HEK293T (cell line): ENCODE data around the gene TLK1.

Source experiments
- ARNT ChIP-seq: fragments of 450-650 bp; IDR thresholded peaks from 2 replicates; pipeline ENCODE4 v1.6.1; 2017; ENCODE audit warnings: mild to moderate bottlenecking
- BHLHE40 ChIP-seq: fragments of 450-650 bp; IDR thresholded peaks from 2 replicates; pipeline ENCODE4 v1.6.1; 2016; ENCODE audit warnings: mild to moderate bottlenecking, moderate library complexity, borderline replicate concordance
- CTBP1 ChIP-seq: fragments of 450-650 bp; IDR thresholded peaks from 2 replicates; pipeline ENCODE4 v1.6.1; 2016; ENCODE audit warnings: borderline replicate concordance
- ELF4 ChIP-seq: fragments of 450-650 bp; IDR thresholded peaks from 2 replicates; pipeline ENCODE4 v1.6.1; 2017; ENCODE audit warnings: antibody characterized with exemption
- FOXM1 ChIP-seq: fragments of 450-650 bp; IDR thresholded peaks from 2 replicates; pipeline ENCODE4 v1.6.1; 2017; ENCODE audit warnings: mild to moderate bottlenecking, borderline replicate concordance
- ZNF384 ChIP-seq: fragments of 450-650 bp; IDR thresholded peaks from 2 replicates; pipeline ENCODE4 v1.6.1; 2016
- TF ChIP-seq, protein P1 (sequence below): fragments of 450-650 bp; IDR thresholded peaks from 2 replicates; pipeline ENCODE4 v1.6.1; 2016

DNA sequence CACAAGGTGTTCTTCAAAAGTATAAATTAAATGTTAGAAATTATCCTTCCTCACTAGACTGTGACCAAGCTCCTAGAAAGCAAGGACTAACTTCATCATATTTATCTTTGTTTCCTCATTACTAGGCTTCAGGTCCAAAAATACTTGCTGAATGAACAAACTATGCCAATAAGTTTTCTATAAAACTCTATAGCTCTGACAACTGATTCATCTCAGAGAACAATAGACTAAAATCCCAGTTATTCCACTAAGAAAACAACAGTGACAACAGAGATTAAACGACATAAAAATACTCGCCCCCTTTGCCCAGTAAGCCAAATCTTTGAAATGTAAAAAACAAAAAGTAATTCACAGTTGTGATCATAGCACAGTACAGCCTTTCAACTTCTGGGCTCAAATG is 13.6 kb downstream of the TLK1 start:
- TF ChIP-seq ZNF384, result no peak
- no peak for TF ChIP-seq ARNT
- TF ChIP-seq FOXM1, result no peak
- no peak for TF ChIP-seq BHLHE40
- TF ChIP-seq, protein P1, sequence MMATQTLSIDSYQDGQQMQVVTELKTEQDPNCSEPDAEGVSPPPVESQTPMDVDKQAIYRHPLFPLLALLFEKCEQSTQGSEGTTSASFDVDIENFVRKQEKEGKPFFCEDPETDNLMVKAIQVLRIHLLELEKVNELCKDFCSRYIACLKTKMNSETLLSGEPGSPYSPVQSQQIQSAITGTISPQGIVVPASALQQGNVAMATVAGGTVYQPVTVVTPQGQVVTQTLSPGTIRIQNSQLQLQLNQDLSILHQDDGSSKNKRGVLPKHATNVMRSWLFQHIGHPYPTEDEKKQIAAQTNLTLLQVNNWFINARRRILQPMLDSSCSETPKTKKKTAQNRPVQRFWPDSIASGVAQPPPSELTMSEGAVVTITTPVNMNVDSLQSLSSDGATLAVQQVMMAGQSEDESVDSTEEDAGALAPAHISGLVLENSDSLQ, result no peak
- TF ChIP-seq ELF4, result no peak
- no peak for TF ChIP-seq CTBP1
